Measurements from ENCODE around the gene AGAP1.

Gene AGAP1

DNA sequence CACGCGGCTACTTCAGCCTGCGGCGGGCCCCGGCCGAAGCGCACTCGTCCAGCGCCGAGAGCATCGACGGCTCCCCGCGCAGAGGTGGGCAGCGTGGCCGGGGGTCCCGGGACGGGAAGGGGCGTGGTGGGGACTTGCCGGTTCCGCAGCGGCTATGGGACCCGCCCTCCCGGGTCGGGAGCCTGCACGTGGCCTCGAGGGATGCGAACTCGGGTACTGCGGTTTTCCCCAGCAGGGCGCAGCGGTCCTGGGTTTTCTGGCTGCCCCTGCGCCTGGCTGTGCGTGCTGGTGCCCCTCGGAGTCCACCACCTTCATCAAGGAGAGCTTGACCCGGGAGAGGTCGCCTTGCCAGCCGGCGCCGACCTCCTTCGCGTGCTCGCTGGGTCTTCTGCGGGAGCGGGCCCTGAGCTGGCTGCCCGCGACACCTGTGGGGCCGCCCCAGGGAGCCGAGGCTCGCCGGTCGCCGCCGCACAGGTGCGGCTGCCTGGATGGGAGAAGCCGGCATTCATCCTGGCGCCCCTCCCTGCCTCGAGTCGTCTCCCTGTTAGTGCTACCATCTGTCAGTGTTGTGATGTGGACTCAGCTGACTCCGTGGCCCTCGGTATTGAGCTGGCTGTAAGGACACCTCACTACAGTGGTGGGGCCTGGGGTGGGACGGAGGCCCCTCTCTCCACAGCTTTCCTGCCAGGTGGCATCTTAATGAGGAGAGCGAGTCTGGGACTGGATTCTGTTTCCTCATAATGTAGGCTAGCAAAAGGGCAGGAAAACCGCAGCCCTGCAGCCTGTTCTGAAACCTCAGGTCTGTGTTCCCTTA lies 177.3 kb downstream of the AGAP1 start:
- no peak for DNase-seq

- no peak for DNase-seq
These were observed 178.9 kb downstream of the AGAP1 start for GRCh38 chr2:235672720-235673119.

GRCh38 chr2:235674146-235674545 lies 180.3 kb downstream of the AGAP1 start:
- no peak for DNase-seq

DNA sequence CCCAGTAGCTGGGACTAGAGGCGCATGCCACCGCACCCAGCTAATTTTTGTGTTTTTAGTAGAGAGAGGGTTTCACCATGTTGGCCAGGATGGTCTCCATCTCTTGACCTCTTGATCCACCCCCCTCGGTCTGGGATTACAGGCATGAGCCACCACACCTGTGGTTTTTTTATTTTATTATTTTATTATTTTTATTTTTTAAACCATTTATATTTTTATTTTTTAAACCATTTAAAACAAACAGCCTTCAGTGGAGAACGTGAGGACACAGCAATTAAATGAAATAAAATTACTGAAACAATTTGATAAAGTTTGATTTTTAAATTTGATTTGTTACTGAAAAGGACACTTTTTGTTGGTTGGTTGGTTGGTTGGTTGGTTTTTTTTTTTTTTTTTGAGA lies 181.0 kb downstream of the AGAP1 start:
- no peak for DNase-seq

DNA sequence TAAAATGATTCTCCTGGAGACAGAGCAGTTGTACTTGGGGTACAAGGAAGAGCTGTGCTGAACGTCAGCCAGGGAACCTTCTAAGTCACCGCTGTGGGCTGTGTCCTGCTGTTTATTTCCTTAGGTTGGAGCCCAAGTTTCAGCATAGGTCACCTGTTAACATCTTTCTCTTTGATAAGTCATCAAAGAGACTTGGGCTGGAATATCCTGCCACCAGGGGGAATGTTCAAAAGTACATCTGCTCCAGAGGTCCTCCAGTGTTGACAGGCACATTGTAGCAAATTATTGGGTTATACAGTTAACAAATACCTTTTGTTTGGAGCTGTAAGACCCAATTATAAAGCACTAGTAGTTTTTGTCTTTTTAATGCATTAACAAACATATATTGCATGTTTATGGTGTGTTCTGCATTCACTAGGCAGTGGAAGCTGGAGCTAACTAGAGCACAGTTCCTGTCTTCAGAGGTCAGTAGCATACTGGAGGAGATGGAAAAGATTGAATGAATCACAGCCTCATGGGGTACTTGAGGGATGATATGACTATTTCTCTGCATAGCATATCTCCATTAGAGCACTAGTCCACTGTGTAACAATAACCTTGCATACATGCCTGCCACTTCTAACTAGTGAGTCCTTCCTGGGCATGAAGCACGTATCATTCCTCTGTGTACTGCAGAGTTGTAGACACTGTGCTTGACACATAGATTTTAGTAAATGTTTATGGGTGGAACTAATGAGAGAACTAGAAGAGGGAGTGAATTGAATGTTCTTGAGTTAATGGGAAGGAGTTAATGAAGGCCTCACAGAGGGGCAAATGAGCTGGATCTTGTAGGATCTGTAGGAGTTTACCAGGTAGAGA lies 182.1 kb downstream of the AGAP1 start:
- DNase-seq: no peak

DNA sequence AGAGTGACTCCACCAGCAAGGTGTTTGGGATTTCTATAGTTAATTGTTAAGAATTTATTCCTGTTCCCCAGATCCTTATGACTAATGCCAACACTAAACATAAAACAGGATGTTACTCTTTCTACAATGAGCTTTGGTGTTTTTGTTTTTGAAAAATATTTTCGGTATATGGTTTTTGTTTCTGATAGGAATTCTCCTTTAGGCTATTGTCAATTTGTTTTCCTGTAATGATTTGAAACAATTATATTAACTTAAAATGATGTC lies 182.6 kb downstream of the AGAP1 start:
- no peak for DNase-seq

- DNase-seq: no peak
These were observed 183.5 kb downstream of the AGAP1 start for GRCh38 chr2:235677276-235677788.

GRCh38 chr2:235677937-235678336 lies 184.1 kb downstream of the AGAP1 start:
- DNase-seq: no peak

DNA sequence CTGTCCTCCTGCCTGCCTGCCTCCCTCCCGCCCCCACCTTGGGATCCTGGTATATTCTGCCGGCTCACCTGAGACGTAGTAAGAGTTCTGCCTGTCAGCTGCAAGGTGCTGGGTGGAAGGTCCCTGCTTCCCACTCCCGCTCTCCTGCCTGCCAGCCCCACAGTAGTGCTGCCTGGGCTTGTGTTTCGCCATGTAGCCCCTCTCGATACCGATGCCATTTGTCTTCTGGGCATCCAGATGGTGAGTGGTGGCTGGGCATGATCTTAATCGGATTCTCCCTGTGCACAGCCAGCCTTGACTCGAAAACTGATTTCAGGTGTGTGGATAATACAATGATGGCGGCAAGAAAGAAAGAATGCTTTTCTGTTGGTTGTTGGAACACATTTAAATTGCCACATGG lies 184.9 kb downstream of the AGAP1 start:
- DNase-seq: no peak

- DNase-seq: no peak
These were observed 185.6 kb downstream of the AGAP1 start for GRCh38 chr2:235679471-235679870.

GRCh38 chr2:235685024-235685721 lies 191.3 kb downstream of the AGAP1 start:
- DNase-seq: no peak

DNA sequence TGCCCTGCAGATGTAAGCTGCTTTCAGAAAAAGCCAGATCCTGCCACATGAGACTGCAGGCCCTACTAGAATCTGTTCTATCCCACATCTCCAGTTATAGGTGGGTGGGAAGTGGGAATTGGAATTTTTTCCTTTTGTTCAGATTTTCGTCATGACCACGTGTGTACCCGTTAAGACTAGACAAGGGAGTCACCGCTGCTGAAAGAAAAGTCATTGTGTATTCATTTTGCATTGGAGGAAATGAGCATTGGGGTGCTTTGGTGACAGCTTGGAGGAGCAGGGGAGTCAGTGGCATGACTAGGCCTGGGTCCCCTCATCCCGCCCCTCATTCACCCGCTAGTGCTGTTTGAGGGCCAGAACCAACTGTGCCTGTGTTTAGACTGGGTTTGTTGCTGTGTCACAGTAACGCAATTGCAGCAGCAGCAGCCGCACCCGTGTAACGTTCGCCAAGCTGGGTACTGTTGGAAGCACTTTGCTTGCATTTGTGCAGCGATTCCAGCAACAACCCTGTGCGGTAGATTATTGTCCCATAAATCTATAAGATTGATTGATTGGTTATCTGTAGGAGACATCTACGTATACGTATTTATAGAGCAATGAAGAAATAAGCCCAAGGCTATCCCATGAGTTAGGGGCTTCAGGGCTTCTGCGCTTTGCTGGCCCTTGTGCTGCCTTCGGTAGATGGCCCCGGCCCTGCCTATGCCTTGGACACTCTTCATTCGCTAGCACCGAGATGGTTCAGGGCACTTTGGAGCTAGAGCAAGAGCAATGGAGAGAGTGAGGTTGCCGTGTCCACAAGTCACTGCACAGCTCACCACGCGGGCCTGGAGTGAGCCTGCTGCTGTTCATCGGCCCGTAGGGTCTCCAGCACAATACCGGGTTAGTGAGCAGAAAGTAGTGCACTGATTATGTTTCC lies 194.9 kb downstream of the AGAP1 start:
- no peak for DNase-seq

DNA sequence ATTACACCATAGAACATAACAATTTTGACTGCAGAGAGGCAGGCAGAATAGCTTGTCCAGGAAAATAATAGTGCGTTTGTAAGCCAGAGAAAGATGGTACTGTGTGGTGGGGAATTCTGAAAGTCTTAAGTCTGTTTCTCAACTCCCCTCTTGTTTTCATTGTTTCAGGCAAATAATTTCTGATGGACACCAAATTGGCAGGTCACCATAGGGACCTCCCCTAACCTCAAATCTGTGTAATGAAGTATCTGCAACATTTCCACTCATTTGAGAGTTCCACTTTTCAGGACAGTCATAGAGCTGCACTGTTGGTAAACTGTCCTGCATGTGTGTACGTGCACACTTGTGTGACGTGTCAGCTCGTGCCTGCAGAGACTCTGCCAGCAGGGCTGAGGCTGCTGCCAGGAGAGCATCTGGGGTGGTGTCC lies 195.6 kb downstream of the AGAP1 start:
- DNase-seq: no peak

DNA sequence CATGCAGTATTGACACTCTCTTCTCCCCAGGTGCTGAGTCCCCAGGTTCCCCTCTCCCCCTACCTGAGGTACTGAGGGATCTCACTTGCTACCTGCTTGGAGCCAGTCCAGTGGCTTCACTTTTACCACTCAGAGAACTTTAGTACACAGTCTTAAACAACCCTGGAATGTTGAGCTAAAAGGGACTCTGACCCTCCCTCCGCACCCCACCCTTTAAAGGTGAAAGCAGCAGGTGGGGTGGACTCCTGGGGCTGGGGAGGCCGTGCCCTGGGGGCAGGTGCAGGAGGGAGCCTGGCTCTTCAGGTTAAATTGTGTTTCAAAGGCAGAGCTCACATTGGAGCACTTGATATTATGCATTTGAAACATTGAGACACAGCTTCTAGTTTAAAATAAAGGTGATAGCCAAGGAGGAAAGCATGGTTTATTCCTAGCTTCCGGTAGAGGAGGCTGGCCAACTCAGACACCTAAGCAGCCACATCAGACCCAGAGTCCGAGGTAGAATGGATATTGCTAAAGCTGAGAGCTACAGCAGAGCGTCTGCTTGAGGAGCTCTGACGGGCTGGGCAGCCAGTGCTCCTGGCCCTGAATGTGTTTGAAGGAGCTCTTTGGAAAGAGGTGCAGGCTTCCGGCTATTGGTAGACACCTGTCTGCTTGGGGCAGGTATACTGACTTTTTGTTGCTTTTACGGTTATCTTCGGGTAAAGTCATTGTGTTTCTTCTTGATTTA lies 196.4 kb downstream of the AGAP1 start:
- no peak for DNase-seq

- DNase-seq: no peak
These were observed 197.1 kb downstream of the AGAP1 start for GRCh38 chr2:235690809-235691450.

DNA sequence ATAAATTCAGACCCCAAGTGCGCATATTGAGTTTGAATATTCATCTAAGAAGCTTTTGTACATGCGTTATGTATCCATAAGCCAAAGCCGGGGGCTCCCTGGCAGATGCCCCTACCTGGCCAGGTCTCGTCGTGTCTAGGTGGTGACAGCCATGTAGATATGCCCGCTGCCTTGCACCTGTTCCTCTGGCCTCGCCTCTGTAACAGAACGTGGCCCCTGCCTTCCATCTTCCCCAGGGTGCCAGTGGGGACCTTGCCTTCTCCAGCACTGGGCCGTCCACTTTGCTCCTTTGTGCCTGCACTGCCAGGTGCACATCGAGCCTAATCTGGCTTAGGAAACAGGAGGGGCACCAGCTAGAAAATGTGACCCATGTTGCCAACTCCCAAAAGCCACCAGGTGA lies 198.2 kb downstream of the AGAP1 start:
- DNase-seq: no peak

DNA sequence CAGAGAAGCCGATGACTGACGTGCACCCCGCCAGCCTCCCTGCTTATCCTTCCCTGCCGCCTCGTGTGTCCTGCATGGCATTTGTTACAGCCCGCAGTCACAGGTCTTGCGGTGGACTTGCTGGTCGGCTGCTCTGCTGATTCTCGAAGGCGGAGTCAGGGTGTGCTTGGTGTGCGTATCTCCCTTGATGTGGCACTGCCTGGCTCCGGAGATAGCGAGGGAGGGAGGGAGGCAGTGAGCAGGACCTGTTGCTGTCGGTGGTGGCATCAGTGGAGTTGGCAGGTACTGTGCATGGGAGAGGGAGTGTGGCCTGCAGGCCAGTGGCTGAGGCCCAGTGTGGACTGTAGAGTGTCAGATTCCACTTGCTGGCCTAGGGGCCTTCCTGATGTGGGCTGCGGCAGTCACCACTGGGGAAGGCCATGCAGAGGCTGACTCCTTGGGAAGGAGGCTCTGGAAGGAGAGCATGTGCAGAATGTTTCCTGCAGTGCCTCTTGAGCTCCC lies 198.9 kb downstream of the AGAP1 start:
- DNase-seq: no peak

DNA sequence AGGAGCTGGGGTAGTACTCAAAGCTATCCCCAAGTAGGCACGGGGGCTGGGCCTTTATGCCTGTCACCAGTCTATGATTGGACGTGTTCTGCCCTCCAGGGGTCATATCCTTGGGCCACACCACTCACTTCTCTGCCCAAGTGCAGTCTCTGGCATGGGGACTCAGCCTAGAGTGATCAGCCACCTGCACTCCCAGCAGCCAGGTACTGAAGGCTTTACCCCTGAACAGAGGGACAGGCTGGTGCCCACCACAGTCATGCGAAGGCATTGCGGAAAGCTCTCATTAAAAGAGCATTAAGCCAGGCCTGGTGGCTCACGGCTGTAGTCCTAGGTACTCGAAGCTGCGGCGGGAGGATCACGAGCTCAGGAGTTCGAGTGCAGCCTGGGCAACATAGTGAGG lies 199.4 kb downstream of the AGAP1 start:
- DNase-seq: no peak

GRCh38 chr2:235694721-235695601 lies 201.1 kb downstream of the AGAP1 start:
- no peak for DNase-seq

DNA sequence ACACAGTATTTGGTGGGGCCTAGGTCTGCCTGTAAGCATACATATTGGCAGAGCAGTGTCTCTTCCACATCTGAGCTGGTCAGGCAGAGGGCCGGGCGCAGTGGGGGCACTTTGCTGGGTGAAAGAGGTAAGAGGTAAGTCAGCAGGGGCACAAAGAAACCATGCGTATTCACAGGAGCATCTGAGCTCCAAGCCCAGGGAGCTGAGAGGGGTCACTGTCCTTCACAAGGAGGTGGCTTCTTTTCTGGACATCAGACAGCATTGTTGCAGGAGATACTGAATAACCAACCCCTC lies 201.7 kb downstream of the AGAP1 start:
- no peak for DNase-seq

Measured in DMS53 (cell line).